ENCODE data around the gene INSM1. TPM values are rescaled to one million over a fixed set of nuclear protein-coding genes. Genes with fewer than 3 reads are reported as not detected.

Gene INSM1
- total RNA-seq, 1 experiment from 2014 or later = 0.07 TPM

GRCh38 chr20:20368418-20369249 lies 730 bp downstream of the INSM1 start:
- Histone ChIP-seq H3K36me3 (ENCODE audit: control insufficient read depth in 1 of 2, insufficient read depth in 2 of 2, low read length in 2 of 2) (no peaks in the 10 kb centered on the region), H3K9me2 (ENCODE audit: insufficient read depth) (no peaks in the 10 kb centered on the region), H3K27ac (ENCODE audit: low read depth, low read length) (no peak overlapping the region), H2AFZ (ENCODE audit: low read depth, low read length, poor library complexity, severe bottlenecking) (no peak overlapping the region), H3K9ac (ENCODE audit: low read length) (no peak overlapping the region), H3K4me2 (ENCODE audit: low read length) (no peak overlapping the region), H4K20me1 (ENCODE audit: insufficient read depth) (no peaks in the 10 kb centered on the region), H3K4me1 (ENCODE audit: control insufficient read depth in 1 of 2, insufficient read depth in 2 of 2, low read length in 2 of 2) (no peaks in the 10 kb centered on the region), H3K4me3 (replicated peaks in 1 of 2; ENCODE audit: low read depth in 1 of 2, low read length in 2 of 2) (no peak overlapping the region), H3K79me2 (ENCODE audit: insufficient read depth, low read length) (no peaks in the 10 kb centered on the region), H3K9me3 (ENCODE audit: control insufficient read depth in 1 of 2, insufficient read depth in 1 of 2, low read depth in 1 of 2, low read length in 2 of 2) (no peaks in the 10 kb centered on the region), H3K27me3 (ENCODE audit: insufficient read depth, low read length) (peaks cover 15% of the 10 kb centered on the region; the same call in 1 of the 2 replicates)
- intact Hi-C loops (cut with micrococcal nuclease) = no loop called here
- ChIA-PET RAD21 (ENCODE audit: low non-redundant PET in 1 of 2, low total read pairs in 2 of 2, uncharacterized antibody in 2 of 2, unreplicated experiment in 2 of 2) (no interaction called here), POLR2A (no interaction called here), CTCF (no interaction called here)
- no peak for DNase-seq (ENCODE audit: low read depth, low spot score)
- TF ChIP-seq EZH2phosphoT487 (IDR thresholded peaks at IDR 0.05; ENCODE audit: borderline replicate concordance) (no peak), POLR2AphosphoS5 (IDR thresholded peaks at IDR 0.05; ENCODE audit: low read depth, low read length) (no peak), ZFX (IDR thresholded peaks at IDR 0.05) (no peak), RAD21 (IDR thresholded peaks at IDR 0.05; ENCODE audit: low read depth) (no peak), SIN3A (IDR thresholded peaks at IDR 0.05; ENCODE audit: low read depth) (no peak), POLR2A (IDR thresholded peaks at IDR 0.05; ENCODE audit: borderline replicate concordance, extremely low read depth, insufficient read depth, insufficient read length) (no peak), YY1 (IDR thresholded peaks at IDR 0.05; ENCODE audit: extremely low read depth, insufficient replicate concordance, low read depth, low read length) (no peak)
- TF ChIP-seq, protein P1, sequence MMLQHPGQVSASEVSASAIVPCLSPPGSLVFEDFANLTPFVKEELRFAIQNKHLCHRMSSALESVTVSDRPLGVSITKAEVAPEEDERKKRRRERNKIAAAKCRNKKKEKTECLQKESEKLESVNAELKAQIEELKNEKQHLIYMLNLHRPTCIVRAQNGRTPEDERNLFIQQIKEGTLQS (IDR thresholded peaks at IDR 0.05) = no peak
- no TSS peak for BruUV-seq (replicated peaks)
- no peak for ATAC-seq
